ENCODE results near the gene CCNA1.

Gene CCNA1

DNA sequence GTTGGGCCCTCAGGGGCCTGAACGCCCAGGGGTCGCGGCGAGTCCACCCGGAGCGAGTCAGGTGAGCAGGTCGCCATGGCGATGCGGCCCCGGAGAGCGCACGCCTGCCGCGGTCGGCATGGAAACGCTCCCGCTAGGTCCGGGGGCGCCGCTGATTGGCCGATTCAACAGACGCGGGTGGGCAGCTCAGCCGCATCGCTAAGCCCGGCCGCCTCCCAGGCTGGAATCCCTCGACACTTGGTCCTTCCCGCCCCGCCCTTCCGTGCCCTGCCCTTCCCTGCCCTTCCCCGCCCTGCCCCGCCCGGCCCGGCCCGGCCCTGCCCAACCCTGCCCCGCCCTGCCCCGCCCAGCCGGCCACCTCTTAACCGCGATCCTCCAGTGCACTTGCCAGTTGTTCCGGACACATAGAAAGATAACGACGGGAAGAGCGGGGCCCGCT lies at the start of gene CCNA1:
CCNA1 (plus strand) TSS at position 390 of the 439 bp plus-strand sequence. CDS start 562 bp downstream, outside the sequence.
- DNase-seq: no peak

DNA sequence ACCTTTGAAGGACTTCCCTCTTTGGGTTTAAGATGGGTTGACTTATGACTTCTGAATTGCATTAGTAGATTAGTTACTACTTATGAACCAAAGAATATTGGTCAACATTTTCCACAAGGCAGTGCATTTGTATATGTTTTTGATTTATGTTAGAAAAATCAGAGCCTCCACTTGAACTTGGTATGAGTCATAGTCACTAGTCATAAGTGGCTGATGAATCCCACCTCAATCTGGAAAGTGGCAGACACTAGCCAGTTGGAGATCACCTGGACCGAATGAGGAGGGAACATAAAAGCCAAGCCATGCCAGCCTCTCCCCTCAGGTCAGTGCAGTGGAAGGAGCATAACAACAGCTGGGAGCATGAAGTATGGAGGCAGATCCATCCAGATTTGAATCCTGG lies 46.8 kb upstream of the CCNA1 start:
- DNase-seq: no peak

DNA sequence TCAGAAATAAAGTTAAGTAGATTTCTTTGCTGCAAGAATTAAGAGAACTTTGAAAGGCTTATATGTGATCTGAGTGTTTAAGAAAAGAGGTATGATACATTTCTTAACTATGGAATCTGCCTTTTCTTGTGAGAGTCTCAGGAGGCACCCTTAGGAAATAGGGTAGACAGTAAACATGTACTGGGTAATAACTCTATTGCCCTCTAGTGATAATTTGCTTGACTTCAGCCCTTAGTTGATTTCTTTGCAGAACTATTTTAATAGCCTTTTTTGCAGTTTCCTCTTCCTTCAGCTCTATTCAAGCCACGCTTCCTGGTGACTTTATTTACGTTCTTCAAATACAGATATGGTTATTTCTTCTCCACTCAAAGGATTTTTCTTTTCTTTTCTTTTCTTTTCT lies 37.0 kb upstream of the CCNA1 start:
- no peak for DNase-seq

DNA sequence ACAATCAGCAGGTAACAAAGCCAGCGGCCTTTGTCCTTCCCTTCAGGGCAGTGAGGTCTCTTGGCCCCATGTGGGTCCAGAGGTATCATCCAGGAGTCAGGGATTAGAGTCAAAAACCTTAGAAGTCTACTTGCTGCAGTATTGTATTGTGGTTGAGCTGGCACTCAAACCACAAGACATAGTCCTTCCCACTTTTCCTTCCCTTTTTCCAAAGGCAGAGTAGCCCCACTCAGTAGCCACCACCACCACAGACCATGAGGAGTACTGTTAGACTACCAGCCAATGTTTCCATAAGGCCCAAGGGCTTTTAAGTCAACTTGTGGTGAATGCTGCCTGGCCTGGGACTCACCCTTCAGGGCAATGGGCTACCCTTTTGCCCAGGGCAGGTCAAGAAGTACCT lies 27.1 kb upstream of the CCNA1 start:
- no peak for DNase-seq

DNA sequence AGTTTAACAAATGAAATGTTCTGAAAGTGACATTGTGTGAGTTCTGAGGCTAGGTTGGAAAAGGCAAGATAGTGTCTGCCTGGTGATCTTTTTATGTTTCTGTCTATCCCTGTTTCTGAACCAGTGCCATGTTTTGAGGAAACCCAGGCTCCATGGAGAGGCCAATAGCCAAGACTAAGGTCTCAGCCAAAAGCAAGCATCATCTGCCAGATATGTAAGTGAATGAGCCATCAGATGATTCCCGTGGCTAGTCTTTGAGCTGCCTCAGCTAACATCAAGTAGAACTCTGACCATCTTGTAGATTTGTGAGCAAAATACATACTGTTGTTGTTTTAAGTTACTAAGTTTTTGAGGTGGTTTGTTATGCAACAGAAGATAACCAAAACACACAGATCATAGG lies 19.6 kb upstream of the CCNA1 start:
- no peak for DNase-seq

DNA sequence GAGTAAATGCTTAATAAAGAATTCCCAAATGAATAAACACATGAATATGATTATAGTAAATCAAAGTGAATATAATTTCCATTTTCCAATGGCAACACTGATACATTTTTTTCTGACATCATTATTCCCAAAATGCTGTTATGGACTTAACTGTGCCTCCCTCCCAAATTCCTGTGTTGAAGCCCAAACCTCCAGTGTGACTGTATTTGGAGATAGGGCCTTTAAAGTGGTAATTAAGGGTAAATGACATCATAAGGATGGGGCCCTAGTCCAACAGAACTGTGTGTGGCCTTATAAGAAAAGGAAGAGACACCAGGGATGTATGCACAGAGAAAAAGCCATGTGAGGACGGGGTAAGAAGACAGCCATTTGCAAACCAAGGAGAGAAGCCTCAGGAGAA lies 19.1 kb upstream of the CCNA1 start:
- no peak for DNase-seq

DNA sequence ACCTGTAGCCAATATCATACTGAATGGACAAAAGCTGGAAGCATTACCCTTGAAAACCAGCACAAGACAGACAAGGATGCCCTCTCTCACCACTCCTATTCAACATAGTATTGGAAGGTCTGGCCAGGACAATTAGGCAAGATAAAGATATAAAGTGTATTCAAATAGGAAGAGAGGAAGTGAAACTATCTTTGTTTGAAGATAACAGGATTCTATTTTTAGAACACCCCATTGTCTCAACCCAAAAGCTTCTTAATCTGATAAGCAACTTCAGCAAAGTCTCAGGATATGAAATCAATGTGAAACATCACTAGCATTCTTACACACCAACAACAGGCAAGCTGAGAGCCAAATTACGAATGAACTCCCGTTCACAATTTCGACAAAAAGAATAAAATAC lies 17.8 kb upstream of the CCNA1 start:
- DNase-seq: no peak

DNA sequence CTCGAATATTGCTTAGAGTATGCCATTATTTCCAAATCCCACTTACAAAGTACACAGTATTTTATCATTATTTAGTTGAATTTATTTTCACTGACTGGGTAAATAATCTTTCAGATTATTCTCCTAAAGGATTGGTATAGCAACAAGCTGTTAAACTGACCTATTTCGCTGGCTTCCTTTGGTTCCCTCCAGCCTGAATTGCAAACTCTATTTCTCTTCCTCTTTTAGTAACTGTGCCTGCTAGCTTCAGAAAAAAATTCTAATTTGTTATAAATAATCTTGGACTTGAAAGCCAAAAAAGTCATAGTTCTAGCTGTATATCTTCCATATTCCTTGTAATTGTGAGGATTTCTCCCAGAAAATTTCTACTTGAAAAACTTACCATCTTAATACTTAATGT lies 15.0 kb upstream of the CCNA1 start:
- no peak for DNase-seq

DNA sequence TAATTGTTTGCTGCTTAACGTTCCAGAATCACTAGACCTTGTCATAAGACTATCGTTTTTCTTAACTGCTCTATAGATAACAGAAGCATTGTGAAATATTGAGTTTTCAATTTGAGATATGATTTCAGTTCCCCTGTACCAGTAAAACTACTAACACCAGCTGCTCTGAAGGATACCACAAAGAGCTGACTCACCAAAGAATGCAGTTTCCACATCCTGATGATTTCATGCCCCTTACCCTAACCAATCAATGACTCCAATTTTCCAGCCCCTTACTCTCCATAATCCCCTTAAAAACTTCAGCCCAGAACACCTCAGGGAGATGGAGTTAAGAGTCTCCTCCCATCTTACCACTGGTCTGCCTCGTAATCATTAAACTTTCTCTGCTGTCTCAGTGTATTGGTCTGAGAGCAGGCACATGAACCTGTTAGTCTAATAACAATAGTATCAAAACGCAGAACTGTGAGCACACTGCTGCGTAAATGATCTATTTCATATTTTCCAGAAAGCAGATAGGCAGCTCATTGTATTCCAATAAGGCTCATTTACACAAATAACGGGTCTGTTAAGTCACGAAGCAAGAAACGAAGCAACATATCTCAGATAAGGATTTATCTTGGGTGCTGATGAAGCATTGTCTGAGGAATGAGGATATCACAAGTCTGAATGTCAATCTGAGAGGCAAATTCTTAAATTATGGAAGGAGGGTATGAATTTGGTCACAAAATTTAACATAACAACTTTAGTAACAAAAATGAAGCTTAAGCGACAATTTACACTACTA lies 14.1 kb upstream of the CCNA1 start:
- no peak for DNase-seq

DNA sequence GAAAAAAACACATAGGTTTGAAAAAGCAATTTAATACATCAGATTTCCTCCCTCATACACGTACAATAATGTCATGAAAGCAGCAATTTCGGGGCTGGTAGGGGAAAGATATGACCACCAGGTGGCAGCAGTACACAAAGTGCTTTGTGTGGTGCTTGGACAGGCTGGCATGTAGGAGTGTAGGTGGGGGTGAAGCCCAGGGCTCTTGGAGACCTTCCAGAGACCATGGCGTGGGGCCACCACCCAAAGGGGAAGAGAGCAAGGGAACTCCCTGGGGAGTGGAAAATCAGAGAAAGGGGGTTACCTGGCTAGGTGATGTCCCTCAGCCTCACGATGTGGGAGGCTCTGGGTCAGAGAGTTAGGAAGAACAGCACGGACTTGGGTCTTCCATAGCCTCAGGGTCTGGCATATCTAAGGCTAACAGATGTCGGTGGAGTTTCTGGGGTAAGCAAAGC lies 11.8 kb upstream of the CCNA1 start:
- DNase-seq: peak; percentile 84

DNA sequence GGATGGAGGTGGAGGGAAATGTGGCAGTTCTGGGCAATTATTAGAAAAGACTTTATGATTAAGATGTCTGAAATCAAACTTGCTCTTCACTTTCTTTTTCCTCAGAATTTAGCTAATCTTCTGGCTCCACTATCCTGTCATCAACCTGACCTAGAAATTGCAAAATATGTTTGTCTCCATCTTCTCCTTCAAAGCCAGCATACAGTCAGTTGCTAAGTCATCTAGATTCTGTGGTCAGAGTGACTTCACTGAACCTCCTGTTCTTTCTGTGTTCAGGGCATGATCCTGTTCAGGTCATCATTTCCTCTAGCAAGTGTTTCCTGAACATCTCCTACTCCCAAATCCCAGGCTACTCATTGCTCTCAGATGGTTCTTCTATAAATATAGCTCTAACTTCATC lies 10.8 kb upstream of the CCNA1 start:
- no peak for DNase-seq

DNA sequence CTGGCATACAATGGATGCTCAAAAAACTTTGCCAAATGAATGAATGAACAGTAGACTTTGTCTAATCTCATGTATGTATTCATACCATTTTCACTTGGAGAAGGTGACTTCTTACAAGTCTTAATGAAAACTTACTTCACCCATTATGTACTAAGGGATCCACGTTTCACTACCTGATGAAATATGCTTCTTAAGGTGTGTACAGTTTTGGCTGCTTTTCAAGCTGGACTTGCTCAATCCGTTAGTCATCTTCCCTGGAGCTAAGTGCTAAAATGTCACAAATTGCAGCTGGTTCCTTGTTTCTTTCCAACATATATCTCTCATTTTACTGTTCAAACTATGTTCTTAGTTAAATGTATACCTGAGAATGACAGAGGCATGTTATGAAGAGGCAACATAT lies 4.2 kb upstream of the CCNA1 start:
- DNase-seq: no peak

DNA sequence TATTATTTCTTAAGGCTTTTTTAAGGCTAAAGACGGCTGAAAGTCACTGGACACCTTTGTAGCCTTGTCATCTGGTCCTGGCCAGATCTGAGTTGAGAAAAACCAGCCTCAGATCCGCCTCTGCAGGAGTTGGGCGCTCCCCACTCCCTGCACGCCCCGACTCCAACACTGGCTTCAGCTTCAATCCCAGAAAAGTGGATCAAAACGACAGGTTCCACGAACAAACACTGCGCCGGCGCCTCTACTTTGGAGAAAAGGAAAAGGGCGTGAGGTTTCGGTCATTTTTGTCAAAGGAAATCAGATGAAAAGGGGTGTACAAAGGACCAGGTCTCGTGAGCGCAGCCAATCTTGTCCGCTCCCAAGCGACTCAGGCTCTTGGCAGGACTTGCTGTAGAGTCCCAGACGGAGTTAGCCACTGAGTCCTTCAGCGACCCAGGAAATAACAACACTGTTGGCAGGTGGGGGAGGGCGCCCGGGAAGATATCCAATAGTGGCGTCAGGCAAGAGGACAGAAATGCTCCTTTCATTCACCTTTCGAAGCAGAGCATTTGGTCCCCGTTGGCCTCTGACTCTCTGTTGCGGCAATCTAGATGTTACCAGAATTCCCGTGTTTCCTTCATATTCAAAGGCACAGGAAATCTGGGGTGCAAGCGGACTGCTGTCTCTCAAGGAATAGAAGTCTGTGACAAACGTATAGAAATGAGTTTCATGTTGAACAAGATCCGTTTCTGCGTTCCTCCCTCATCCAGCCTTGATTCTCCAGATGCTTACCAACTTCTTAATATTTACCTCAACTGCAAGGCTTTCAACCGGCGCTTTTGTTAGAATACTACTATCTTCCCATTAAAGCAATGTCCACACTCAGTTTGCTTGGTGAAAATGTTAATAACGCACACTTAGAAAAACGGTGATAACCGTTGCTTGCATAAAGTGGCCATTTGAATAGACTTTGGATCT lies 1.8 kb upstream of the CCNA1 start:
- DNase-seq: peak; percentile 77

DNA sequence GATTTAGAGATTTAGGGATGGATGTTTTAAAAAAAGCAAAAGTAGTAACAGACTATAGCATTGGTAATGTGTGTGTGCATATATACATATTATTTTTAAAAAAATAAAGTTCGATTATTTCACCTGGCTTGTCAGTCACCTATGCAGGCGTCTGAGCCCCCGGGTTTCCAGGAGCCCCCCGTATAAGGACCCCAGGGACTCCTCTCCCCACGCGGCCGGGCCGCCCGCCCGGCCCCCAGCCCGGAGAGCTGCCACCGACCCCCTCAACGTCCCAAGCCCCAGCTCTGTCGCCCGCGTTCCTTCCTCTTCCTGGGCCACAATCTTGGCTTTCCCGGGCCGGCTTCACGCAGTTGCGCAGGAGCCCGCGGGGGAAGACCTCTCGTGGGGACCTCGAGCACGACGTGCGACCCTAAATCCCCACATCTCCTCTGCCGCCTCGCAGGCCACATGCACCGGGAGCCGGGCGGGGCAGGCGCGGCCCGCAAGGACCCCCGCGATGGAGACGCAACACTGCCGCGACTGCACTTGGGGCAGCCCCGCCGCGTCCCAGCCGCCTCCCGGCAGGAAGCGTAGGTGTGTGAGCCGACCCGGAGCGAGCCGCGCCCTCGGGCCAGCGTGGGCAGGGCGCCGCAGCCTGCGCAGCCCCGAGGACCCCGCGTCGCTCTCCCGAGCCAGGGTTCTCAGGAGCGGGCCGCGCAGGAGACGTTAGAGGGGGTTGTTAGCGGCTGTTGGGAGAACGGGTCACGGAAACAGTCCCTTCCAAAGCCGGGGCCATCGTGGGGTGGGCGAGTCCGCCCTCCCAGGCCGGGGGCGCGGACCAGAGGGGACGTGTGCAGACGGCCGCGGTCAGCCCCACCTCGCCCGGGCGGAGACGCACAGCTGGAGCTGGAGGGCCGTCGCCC lies 840 bp upstream of the CCNA1 start:
- DNase-seq: peak; percentile 91

DNA sequence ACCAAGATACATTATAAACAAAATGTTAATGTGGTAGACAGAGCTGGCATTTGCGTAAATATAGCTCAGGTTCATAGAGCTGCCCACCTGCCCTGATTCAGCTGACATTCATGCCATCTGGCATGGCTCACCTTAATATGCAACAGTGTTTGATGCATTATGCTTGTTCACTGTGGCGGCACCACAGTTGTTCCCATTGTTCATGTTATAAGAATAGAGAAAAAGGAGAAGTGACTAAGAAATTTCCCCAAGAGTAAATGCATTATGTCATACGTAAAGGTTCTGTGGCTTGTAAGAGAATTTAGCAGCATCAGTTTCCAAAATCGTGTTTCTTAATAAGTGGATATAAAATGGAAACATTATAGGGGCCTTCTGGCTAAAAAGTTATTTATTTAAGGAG lies 4.5 kb downstream of the CCNA1 start:
- DNase-seq: no peak

DNA sequence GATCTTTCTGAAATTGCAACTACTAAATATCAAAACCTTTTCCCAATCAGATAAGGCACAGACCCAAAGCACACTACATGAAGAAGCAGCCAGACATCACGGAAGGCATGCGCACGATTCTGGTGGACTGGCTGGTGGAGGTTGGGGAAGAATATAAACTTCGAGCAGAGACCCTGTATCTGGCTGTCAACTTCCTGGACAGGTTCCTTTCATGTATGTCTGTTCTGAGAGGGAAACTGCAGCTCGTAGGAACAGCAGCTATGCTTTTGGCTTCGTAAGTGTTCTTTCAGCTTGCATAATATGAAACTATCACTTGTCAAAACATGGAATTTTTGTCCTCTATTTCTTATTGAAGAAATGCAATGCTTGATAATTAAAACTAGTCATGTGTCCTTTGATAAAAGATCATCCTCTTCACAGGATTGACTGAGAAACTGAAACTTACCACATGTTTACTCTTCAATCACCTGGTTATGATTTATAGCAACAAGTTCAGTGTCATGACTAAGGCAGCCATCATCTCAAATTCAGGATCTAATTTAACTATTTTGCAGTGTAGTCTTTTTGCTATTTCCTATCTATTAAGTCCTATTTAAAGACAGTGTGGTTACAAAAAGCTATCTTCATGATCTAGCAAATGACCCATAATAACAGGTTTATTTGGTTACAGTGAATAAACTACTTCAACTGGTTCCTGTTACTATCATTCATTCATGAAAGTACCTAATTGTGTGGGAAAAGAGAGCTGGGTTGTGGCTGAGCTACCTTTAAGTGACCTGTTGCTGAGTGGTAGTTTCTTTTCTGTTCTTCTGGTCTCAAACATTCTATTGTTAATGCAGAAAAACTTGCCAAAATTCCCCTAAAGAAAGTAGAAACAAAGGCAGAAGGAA lies 6.5 kb downstream of the CCNA1 start:
- no peak for DNase-seq

DNA sequence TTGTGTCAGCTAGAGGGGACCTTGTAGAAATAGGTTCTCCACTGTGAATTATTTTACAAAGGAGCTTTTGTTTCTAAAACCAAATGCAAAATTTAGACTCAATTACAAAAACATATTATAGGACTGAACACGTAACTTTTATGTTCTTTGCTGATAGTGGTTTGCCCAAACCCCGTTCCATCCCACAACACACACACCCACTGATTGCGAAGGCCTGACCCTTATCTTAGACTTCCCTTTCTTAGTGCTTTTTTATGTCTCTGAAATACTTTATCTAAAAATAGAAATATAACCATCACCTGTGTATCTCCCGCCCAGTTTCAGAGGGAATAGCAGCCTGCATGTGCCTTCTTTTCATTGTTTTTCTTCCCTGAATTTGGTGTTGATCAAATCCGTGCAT lies 13.0 kb downstream of the CCNA1 start:
- no peak for DNase-seq

DNA sequence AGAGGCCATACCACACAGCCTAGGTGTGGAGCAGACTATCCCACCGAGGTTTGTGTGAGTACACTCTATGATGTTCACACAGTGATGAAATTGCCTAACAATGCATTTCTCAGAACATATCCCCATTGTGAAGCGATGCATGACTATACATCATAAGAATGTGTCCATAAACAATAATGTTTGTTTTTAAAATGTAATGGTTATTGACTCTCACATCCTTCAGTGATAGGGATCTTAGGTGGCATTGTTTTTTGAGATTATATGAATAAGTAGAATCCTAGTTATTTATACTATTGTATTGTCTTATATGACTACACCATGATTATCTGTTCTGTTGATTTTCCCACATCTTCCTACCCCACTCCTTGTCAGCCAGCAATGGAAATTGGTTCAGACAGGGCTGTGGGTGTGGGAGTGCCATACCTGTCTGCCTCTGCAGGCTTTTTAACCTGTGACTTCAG lies 13.6 kb downstream of the CCNA1 start:
- DNase-seq: no peak

DNA sequence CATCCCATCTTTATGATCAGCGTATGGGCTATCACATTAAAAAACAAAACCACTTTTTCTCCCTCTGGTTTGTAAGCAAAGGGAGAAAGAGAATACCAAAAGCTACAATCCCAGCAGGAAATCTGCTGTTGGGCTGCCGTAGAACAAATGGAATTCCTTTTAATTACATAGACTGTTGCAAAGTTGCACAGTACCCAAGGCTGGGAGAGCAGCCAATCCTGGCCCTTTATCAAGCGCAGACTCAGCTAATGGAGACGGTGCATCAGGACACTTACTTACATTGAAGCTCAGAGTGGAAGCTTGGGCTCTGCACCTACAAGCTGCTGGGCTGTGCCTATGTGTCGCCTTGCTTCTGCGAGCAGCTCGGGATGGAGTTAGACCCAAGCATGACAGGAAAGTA lies 15.2 kb downstream of the CCNA1 start:
- no peak for DNase-seq

DNA sequence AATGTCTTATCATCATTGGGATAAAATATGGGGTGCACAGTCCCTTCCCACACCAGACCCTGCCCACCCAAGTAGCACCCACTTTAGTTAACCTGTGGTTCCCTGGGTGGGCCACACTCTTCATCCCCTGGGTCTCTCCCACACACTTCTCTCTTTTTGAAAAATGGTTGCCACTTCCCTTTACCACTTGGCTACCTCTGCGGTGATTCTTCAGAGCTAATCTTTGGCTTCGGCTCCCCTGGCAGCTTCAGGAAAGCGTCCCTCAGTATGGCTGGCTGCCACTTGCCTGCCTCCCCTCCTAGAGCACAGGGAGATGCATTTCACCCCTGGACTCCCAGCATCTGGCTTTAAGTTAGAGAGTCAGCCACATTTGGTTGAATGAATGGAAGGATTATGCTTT lies 18.2 kb downstream of the CCNA1 start:
- DNase-seq: no peak

DNA sequence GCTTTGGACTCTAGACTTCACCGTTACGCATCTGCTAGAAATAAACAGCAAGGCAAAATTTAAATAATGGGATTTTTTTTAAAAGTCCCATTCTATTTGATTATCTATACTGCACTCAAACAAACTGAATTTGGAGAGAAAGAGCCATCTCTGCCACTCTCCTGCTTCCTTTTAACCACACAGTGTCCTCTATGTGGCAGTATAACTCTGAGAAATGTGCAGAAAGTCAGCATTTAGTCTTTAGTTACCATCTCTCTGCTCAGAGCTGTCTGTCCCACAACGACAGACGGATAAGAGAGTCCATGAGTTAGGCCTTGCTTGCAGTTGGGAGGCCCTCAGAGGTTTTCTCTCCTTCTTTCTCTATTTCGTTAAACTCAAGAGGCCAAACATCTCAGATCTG lies 21.2 kb downstream of the CCNA1 start:
- no peak for DNase-seq

DNA sequence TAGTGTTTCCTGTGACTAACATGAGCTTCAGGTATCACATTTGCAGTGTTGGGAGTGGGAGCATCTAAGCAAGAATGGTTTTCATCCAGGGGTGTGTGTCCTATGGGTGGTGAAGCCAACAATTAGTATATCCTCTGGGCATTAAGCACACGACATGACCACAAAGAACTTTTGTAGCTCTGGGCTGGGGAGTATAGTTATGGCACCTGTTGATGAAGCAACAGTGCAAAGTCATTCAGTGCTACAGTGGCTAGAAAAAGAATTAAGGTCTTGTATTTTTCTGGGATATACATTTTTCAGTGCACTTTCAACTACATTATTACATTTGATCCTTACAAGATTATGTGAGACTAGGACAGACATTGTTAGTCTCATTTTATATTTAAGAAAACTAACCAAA lies 21.8 kb downstream of the CCNA1 start:
- no peak for DNase-seq
